GM18507 (cell line): ENCODE results near the gene TUFT1.
"Not testable (repeated sequence)": the region's sequence is repeated elsewhere in the genome, so short reads cannot be mapped to it uniquely, and the experiment has no call there.

Experiments
- DNase-seq: peaks from one replicate; pipeline ENCODE4 v3.0.0; 2011; ENCODE audit warnings: low read depth; ENCODE audit not compliant: insufficient read length; ENCODE audit errors: extremely low spot score
- FAIRE-seq: peaks from 2 replicates; lab custom pipeline; 2011; peaks lifted over from hg19 to GRCh38; lab: Jason Lieb, UNC

The TUFT1 gene

GRCh38 chr1:151511636-151512215 lies 28.4 kb upstream of the TUFT1 start:
- FAIRE-seq (no peak), DNase-seq (no peak)

- DNase-seq (no peak), FAIRE-seq (no peak)
Observed at GRCh38 chr1:151512326-151512725, 27.8 kb upstream of the TUFT1 start.

DNA sequence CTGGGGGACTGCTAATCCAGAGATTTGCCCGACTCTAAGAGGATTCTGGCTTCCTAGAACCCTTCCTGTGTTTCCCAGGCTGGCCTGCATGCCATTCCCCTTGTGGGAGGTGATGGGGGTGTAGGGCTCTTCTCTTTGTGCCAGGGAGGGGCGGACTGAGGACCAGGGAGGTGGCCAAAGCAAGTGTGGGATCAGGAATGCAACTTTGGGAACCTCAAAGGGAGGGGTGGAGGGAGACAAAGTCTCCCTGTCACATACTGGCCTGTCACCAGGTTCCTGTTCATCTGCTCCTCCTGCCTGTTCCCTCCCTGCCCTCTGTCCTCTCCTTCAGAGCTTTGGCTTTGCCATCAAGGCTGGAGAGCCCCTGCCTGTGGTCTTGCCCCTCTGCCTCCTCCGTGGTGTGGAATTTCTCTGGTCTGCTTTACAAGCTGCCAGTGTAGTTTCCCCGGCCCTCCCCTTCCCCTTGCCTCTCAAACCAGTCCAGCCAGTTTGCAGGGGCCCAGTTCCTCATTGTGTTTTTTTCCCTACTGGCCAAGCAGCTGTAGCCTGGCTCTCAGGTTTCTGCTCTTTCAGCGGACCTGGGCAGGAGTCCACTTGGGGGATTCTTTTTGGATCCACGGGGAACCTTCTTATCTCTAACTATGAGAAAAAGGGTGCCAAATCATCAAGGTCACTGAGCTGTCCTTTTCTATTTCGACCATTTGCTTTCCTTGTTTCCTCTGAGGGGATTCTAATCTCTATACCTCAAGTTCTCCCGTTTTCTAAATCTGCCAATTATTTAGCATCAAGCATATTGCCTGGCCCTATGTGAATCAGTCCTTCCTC lies 27.1 kb upstream of the TUFT1 start:
- DNase-seq = no peak
- no peak for FAIRE-seq

DNA sequence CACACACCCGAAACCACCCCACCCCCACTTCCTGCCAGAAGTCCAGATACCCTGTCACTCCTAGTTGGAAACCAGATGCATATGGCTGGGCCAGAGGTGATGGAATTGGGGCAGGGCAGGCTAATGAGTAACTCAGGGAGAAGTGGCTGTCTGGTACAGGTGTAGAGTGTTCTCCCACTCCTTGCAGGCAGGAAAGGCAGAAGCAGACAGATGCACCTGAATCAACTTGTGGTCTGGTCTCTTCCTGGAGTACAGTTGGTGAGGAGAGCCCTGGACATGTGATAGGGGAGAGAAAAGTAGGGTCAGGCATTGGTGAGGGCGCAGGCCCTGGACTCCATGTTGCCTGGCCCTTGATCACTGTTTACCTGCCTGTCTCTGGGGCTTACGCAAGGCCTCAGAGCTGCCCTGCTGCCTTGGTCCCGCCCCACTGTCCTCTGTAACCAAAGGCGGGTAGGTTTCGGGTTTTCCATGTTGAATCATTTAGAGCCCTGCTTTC lies 26.4 kb upstream of the TUFT1 start:
- DNase-seq (no peak), FAIRE-seq (no peak)

DNA sequence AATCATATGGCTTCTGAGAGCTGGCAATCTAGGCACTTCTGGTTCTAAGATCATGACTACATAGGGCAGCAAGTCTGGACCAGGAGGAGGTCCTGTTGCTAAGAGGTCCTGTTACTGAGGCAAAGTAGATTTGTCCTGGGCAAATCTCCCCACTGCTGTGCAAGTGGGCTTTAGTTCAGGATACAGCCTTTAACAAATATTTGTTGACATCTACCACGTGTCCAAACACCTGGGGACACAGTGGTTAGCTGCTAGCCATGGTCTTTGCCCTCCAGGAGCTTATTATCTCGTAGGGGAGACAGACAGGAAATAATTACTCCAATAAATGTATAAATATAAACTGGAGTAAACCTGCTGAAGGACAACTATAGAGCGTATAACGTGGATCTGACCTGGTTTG lies 25.7 kb upstream of the TUFT1 start:
- FAIRE-seq = no peak

DNA sequence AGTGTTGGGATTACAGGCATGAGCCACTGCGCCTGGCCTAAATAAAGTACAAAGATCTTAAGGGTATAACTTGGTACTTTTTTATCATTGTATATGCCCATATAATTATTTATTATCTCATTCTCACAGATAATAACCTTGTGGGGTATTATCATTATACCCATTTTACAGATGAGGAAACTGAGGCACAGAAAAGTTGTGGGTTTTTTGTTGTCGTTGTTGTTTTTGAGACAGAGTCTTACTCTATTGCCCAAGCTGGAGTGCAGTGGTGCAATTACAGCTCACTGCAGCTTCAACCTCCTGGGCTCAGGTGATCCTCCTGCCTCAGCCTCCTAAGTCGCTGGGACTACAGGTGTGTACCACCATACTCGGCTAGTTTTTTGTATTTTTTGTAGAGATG lies 24.8 kb upstream of the TUFT1 start:
- DNase-seq = no peak
- FAIRE-seq = no peak

More for the DNA sequence above, 25.7 kb upstream of the TUFT1 start:
- no peak for DNase-seq

- FAIRE-seq (no peak), DNase-seq (no peak)
Observed at GRCh38 chr1:151516031-151516511, 24.0 kb upstream of the TUFT1 start.

GRCh38 chr1:151518431-151518830 lies 21.7 kb upstream of the TUFT1 start:
- FAIRE-seq = no peak
- no peak for DNase-seq

DNA sequence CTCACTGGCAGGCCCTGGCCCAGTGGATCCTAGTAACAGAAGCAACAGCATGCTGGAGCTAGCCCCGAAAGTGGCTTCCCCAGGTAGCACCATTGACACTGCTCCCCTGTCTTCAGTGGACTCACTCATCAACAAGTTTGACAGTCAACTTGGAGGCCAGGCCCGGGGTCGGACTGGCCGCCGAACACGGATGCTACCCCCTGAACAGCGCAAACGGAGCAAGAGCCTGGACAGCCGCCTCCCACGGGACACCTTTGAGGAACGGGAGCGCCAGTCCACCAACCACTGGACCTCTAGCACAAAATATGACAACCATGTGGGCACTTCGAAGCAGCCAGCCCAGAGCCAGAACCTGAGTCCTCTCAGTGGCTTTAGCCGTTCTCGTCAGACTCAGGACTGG lies 21.2 kb upstream of the TUFT1 start:
- DNase-seq = no peak
- FAIRE-seq = no peak

DNA sequence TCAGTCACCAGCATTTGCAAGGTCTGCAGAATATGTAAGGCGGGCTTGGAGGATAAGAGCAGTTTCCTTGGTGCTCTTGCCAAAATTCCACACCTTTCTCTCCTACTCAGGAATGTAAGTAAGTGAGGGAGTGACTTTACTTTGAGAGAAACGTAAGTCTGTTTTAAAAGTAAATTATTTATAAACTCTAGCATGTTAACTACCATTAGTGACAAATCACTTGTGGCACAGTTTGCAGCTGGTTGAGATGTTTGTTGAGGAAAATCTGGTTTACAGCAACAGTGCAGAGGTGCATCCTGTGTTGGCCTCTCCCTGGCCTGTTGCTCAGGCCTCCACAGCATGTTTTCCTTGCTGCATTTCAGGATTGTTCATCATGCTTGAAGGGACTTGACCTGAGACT lies 20.4 kb upstream of the TUFT1 start:
- DNase-seq (no peak), FAIRE-seq (no peak)

- no peak for DNase-seq
- no peak for FAIRE-seq
Observed at GRCh38 chr1:151520359-151520758, 19.8 kb upstream of the TUFT1 start.

DNA sequence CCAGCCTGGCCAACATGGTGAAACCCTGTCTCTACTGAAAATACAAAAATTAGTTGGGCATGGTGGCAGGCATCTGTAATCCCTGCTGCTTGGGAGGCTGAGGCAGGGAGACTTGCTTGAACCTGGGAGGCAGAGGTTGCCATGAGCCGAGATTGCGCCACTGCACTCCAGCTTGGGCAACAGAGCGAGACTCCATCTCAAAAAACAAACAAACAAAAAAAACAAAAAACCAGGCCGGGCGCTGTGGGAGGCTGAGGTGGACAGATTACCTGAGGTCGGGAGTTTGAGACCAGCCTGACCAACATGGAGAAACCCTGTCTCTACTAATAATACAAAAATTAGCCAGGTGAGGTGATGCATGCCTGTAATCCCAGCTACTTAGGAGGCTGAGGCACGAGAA lies 17.7 kb upstream of the TUFT1 start:
- not testable (repeated sequence) for FAIRE-seq, DNase-seq

DNA sequence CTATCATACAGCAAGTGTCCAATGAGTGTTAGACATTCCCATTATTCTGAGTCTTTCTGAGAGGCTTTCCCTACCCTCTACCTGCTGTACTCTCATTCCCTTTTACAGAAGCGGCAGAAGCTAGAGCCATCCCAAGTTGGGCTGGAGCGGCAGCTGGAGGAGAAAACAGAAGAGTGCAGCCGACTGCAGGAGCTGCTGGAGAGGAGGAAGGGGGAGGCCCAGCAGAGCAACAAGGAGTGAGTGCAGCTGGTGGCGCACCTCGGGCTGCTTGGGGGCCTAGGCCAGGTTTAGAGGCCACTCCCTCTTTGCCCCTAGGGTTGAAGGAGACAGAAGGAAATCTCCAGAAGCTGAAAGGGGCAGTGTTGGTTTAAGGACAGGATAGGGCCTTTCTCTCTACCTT lies 16.8 kb upstream of the TUFT1 start:
- DNase-seq = no peak
- FAIRE-seq = no peak

DNA sequence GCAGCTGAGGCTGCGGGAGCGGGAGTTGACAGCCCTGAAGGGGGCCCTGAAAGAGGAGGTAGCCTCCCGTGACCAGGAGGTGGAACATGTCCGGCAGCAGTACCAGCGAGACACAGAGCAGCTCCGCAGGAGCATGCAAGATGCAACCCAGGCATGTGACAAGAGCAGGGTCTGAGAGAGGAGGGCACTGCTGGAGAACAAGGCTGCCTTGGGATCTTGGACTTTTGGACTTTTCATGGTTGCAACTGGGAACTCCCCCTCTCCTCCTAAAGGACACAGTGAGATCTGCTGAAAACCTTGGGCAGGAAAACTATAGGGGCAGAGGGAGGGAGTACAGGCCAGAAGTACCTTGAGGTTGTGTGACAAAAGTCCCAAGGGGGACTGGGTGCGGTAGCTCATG lies 15.4 kb upstream of the TUFT1 start:
- FAIRE-seq = no peak
- no peak for DNase-seq

DNA sequence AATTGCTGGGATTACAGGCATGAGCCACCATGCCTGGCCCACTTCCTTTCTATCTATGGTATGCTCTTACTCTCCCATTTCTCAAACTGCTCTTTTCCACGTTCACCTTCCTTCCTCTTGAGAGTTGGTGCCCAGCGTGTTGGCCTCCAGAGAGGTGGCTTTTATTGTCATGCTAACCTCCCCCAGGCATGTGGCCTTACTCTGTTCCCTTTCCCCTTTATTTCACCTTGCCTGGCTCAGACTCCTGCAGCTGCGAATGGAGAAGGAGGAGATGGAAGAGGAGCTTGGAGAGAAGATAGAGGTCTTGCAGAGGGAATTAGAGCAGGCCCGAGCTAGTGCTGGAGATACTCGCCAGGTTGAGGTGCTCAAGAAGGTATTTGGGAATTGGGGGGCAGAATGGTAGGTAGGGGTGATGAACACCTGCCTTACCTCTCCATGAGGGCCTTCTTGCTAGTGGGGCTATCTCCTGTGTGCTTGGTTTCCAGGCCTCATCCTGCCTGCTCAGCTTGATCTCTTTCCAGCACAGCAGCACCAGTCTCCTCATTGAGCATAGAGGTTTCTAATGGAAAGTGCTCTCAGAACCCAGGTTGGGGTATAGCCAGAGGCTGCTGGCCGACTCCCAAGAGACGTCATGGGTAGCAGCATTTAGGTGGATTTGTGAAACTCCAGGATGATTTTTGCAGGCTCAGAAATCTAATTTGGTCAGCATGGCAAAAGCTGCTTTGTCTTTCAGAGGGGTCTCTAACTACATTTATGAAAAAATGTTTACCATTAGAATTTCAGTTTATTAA lies 13.2 kb upstream of the TUFT1 start:
- FAIRE-seq = no peak
- DNase-seq = no peak

- FAIRE-seq (no peak), DNase-seq (no peak)
Observed at GRCh38 chr1:151529211-151529702, 10.9 kb upstream of the TUFT1 start.

GRCh38 chr1:151529781-151530180 lies 10.3 kb upstream of the TUFT1 start:
- FAIRE-seq = no peak
- DNase-seq = no peak

DNA sequence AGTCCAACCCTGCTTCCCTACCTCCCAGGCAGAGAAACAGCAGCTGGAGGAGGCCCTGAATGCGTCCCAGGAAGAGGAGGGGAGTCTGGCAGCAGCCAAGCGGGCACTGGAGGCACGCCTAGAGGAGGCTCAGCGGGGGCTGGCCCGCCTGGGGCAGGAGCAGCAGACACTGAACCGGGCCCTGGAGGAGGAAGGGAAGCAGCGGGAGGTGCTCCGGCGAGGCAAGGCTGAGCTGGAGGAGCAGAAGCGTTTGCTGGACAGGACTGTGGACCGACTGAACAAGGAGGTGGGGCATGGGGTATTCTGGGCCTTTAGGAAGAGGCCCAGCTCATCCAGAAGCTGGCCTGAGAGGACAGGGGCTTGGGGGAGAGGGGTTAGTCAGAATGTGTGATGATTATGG lies 9.6 kb upstream of the TUFT1 start:
- DNase-seq (no peak), FAIRE-seq (no peak)

DNA sequence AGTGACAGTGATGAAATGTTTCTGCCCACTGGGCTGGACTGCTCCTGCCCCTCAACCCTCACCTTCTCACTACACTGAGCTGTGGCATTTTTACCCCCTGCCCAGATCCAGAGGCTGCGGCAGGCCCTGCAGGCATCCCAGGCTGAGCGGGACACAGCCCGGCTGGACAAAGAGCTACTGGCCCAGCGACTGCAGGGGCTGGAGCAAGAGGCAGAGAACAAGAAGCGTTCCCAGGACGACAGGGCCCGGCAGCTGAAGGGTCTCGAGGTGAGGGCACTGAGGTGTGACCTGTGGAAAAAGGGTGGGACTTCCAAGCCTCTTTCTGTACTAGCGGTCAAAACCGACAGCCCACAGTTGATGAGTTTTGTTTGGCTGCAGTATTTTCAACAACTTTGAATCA lies 6.2 kb upstream of the TUFT1 start:
- no peak for DNase-seq
- FAIRE-seq = no peak

- FAIRE-seq (peak; percentile 80), DNase-seq (peak; percentile 37)
Observed at GRCh38 chr1:151534662-151535278, 5.3 kb upstream of the TUFT1 start.
